HG03097 (cell line): ENCODE measurements around the gene CTNNA2.
A peak's percentile ranks its signal among the peaks of the same experiment; 100 is the strongest.

Experiments used
- ATAC-seq: cut with Tn5 transposase; IDR thresholded peaks from one replicate; pipeline ENCODE4 v1.9.1; 2021; ENCODE audit not compliant: unreplicated experiment, low FRiP score

CTNNA2 gene

GRCh38 chr2:79909521-79909920 is 396.7 kb downstream of the CTNNA2 start:
- ATAC-seq, result no peak

- ATAC-seq, result no peak
Measured at GRCh38 chr2:79910643-79911042, 397.8 kb downstream of the CTNNA2 start.

- ATAC-seq, result no peak
Measured at GRCh38 chr2:79915455-79915854, 402.6 kb downstream of the CTNNA2 start.

DNA sequence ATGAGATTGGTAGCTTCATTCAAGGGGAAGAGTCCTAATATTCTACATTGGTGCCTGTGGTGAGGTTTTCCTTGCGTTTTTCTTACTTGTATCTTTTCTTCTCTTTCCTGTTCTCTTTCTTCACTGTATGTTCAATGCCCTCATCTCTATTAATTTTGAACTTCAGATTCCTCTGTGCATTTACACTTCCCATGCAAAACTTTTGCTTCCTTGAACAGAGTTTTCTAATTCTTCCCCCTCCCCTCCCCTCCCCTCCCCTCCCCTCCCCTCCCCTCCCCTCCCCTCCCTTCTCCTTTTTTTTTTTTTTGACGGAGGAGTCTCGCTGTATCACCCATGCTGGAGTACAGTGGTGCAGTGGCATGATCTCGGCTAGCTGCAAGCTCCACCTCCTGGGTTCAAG is 403.4 kb downstream of the CTNNA2 start:
- ATAC-seq, result no peak

GRCh38 chr2:79920512-79921076 is 407.7 kb downstream of the CTNNA2 start:
- no peak for ATAC-seq

GRCh38 chr2:79929624-79930023 is 416.8 kb downstream of the CTNNA2 start:
- ATAC-seq, result no peak

DNA sequence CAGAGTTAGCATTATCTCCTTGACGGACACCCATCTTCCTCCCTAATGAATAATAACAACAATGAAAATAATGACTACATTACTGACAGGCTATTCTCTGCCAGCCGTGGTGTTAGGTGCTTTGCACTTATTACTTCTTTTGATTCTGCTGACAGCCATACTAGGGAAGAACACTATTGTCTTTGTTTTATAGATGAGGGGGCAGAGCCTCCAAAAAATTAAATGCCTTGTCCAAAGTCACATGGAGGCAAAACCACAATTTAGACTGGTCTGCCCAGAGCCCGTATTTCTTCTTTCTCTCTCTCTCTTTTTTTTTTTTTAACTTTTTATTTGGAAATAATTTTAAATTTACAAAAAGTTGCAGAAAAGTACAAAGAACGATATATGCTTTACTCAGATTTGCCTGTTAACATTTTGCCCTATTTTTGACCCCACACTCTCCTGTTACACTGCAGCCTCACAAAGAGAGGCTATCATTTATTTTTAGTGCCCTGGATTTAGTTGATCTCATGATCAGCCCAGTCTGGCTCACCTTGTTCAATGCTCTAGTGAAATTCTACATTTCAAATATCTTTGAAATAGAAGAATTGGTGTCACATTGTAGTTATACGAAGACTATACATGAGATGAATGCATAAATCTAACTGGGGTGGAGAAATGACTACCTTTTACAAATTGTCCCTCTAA is 422.3 kb downstream of the CTNNA2 start:
- ATAC-seq, result no peak

- ATAC-seq, result peak; percentile 74
Measured at GRCh38 chr2:79935771-79936657, 423.2 kb downstream of the CTNNA2 start.

- ATAC-seq, result no peak
Measured at GRCh38 chr2:79936715-79937114, 423.9 kb downstream of the CTNNA2 start.

- ATAC-seq, result no peak
Measured at GRCh38 chr2:79938648-79939047, 425.8 kb downstream of the CTNNA2 start.

- no peak for ATAC-seq
Measured at GRCh38 chr2:79940364-79940763, 427.5 kb downstream of the CTNNA2 start.

DNA sequence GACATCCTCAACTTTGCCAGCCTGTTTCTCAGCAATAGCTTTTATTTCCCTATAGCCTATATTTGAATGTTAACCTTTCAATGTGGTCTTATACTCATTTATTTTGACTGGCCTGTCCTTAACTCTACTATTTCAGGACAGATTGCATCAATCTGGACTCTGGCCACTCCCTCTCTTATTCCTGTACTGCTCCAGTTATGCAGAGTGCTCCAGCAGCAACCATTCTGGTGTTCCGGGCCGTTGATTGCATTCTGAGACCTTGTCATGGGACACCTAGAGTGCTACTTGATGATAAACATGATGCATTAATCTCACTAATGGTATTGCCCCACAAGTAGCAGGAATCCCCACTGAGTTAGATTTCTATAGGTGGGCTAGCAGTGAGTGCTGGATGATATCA is 428.3 kb downstream of the CTNNA2 start:
- no peak for ATAC-seq

GRCh38 chr2:79944205-79944604 is 431.4 kb downstream of the CTNNA2 start:
- ATAC-seq, result no peak

GRCh38 chr2:79945653-79946445 is 433.0 kb downstream of the CTNNA2 start:
- ATAC-seq, result no peak

DNA sequence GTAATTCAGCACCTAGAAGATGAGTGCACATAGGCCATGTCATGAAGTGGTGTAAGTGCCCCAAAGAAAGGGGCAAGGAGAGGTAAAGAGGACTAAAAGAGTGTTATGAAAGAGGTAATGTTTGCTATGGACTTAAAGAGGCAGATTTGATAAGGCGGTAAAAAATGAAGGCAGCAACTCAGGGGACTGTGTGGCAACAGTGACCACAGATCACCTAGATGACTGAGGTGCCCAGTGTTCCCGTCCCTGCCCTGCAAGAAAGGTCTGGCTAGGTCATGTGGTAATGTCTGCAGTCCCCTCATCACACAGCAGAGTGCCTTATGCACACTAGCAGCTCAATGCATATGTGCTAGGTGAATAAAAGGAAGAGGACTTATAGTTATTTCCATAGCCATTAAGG is 434.9 kb downstream of the CTNNA2 start:
- no peak for ATAC-seq

DNA sequence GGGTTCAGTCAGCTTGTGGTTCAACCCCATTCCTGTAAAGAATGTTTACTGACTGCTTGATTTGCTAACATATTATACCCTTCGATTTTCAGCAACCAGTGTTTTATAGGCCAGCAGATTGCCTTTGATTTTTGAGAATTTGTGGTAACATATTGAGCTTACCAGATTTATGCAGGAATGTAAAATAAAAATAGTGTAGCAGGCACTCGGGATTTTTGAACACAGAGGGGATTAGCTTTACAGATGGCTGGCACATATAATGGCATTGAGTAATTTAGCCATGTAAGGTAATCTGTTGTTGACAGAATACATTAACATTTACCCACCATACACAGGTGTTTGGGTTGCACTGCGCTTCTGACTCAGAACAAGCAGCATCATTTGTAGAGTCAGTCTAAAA is 437.7 kb downstream of the CTNNA2 start:
- ATAC-seq, result no peak

DNA sequence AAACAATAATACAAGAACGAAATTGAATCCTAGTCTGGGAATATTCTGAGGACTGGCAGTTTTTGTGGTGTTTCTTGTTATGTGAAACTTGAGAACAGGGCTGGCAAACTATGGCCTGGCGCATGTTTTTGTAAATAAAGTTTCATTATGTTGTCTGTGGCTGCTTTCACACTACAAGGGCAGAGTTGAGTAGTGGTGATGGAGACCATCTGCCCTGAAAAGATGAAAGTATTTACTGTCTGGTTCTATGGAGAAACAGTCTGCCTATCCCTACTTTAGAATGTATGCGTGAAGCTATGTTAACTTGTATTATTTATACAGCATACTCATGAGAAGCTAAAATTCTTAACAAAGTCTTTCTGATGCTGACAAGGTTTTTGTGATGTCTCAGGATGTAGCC is 439.8 kb downstream of the CTNNA2 start:
- no peak for ATAC-seq

DNA sequence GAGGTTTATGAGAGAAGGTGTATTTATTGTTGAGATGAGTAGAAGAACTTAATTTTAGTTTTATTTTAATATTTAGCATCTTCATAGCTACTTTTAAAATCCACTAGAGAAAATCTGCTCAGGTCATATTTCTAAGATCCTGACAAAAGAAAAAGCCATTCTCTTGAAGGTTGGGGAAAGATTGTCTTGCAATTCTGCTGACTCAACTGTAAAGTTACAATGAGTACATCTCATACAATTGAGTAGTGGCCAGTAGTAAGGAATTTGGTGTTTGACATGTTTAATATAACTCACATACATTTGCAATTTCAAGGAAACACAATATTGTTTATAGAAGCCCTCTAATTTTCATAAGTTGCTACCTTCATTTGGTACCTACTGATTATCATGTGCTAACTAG is 447.2 kb downstream of the CTNNA2 start:
- no peak for ATAC-seq

GRCh38 chr2:79960519-79960918 is 447.7 kb downstream of the CTNNA2 start:
- ATAC-seq, result no peak

- no peak for ATAC-seq
Measured at GRCh38 chr2:79964966-79965365, 452.1 kb downstream of the CTNNA2 start.

DNA sequence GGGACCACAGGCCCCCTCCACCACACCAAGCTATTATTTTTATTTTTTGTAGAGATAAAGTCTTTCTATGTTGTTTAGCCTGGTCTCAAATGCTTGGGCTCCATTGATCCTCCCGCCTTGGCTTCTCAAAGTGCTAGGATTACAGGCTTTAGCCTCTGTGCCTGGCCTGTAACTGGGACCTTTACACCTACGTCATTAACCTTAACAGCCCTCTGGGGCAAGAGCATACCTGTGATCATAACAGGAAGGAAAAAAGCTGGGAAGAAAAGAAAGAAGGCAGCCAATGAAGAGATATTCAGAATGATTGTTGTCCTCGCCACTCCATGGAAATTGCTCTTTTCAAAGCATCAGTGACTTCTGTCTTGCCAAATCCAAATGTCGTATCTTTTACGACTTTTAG is 453.5 kb downstream of the CTNNA2 start:
- ATAC-seq, result no peak
